ENCODE measurements around the gene CLCN3.

DNA sequence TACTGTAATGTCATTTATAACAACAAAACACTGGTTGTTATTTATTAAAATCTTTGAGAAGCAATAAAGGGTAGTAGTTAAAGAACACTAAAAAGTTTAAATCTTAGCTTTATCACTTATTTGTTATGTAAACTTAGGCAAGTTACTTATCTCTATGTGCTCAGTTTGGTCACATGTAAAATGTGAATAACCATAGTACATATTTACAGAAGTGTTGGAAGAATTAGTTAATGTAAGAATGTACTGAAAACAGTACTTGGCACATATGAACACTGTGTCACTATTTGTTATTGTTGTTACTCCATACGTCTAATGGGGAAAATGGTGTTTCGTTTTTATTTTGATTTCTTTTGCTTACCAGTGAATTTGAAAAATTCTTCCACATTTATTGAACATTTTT lies 17.1 kb upstream of the CLCN3 start:
- TF ChIP-seq POLR2A (IDR thresholded peaks at IDR 0.05; ENCODE audit: low read depth, low read length) (no peak), POLR2AphosphoS5 (IDR thresholded peaks at IDR 0.05; ENCODE audit: low read depth, low read length) (no peak)

Data from GM12892 (cell line).